Liver (tissue), 9 donors: ENCODE measurements around the gene RGMA. TPM values are rescaled to one million over a fixed set of nuclear protein-coding genes. Genes with fewer than 3 reads are reported as not detected.

ENCODE experiments used
- DNase-seq: peaks from one replicate; pipeline ENCODE4 v3.0.0-alpha.2; 2017; ENCODE audit warnings: low spot score
- H3K27ac ChIP-seq, 2 donors: one replicate each; pipeline ENCODE4 v1.7.0; 2013; ENCODE audit warnings: inconsistent platforms in 2 of 2, low read length in 2 of 2, control low read depth in 1 of 2, low read depth in 1 of 2, mild to moderate bottlenecking in 1 of 2
- H3K27me3 ChIP-seq, 4 donors: one replicate each; pipeline versions ENCODE4 v1.6.1 to v1.7.0; 2013; ENCODE audit warnings: low read length in 3 of 4, inconsistent platforms in 1 of 4, mild to moderate bottlenecking in 1 of 4, moderate library complexity in 1 of 4; ENCODE audit not compliant: control insufficient read depth in 4 of 4, insufficient read depth in 4 of 4
- H3K36me3 ChIP-seq, 4 donors: one replicate each; pipeline versions ENCODE4 v1.6.1 to v1.7.0; 2013; ENCODE audit warnings: low read length in 3 of 4, mild to moderate bottlenecking in 3 of 4, low read depth in 1 of 4, moderate library complexity in 1 of 4; ENCODE audit not compliant: control insufficient read depth in 4 of 4, insufficient read depth in 3 of 4
- H3K4me1 ChIP-seq, 4 donors: one replicate each; pipeline versions ENCODE4 v1.6.1 to v1.7.0; 2013; ENCODE audit warnings: low read length in 3 of 4, mild to moderate bottlenecking in 3 of 4, moderate library complexity in 1 of 4; ENCODE audit not compliant: control insufficient read depth in 4 of 4, insufficient read depth in 4 of 4
- H3K4me3 ChIP-seq, 3 donors: one replicate each; pipeline versions ENCODE4 v1.6.1 to v1.7.0; 2013; ENCODE audit warnings: low read length in 3 of 3, control low read depth in 1 of 3, low read depth in 1 of 3, mild to moderate bottlenecking in 1 of 3
- H3K9ac ChIP-seq, 2 donors: one replicate each; pipeline ENCODE4 v1.7.0; 2013; ENCODE audit warnings: low read length in 2 of 2, mild to moderate bottlenecking in 2 of 2, moderate library complexity in 2 of 2, control low read depth in 1 of 2, low read depth in 1 of 2
- H3K9me3 ChIP-seq, 4 donors: one replicate each; pipeline versions ENCODE4 v1.6.1 to v1.7.0; 2013; ENCODE audit warnings: low read length in 3 of 4; ENCODE audit not compliant: control insufficient read depth in 4 of 4
- CTCF ChIP-seq: fragments of 150-350 bp; IDR thresholded peaks from 2 replicates; pipeline ENCODE4 v1.5.1; 2017; ENCODE audit warnings: improper control_type of control experiment, low read depth, low read length; ENCODE audit not compliant: missing input control
- FOXA2 ChIP-seq: IDR thresholded peaks from 2 replicates; pipeline ENCODE4 v1.6.1; 2016; ENCODE audit warnings: antibody characterized with exemption
- GABPA ChIP-seq, 2 donors: IDR thresholded peaks in 1 of 2; conservative IDR thresholded peaks in 1 of 2; 2 replicates each; pipeline ENCODE4 v1.6.1; 2016; ENCODE audit warnings: antibody characterized with exemption in 2 of 2, mild to moderate bottlenecking in 1 of 2, moderate library complexity in 1 of 2
- HNF4A ChIP-seq, 2 donors: conservative IDR thresholded peaks; 2 replicates each; pipeline ENCODE4 v1.6.1; 2016; ENCODE audit warnings: antibody characterized with exemption in 2 of 2, mild to moderate bottlenecking in 2 of 2
- HNF4G ChIP-seq: IDR thresholded peaks from 2 replicates; pipeline ENCODE4 v1.6.1; 2016; ENCODE audit warnings: antibody characterized with exemption
- JUND ChIP-seq, 2 donors: IDR thresholded peaks; 2 replicates each; pipeline ENCODE4 v1.6.1; 2016; ENCODE audit warnings: antibody characterized with exemption in 2 of 2
- NR2F2 ChIP-seq: IDR thresholded peaks from 2 replicates; pipeline ENCODE4 v1.6.1; 2016; ENCODE audit warnings: antibody characterized with exemption
- RAD21 ChIP-seq, 2 donors: IDR thresholded peaks; 2 replicates each; pipeline ENCODE4 v1.6.1; 2016; ENCODE audit warnings: antibody characterized with exemption in 2 of 2, mild to moderate bottlenecking in 2 of 2
- RXRA ChIP-seq, 2 donors: IDR thresholded peaks; 2 replicates each; pipeline ENCODE4 v1.6.1; 2017 to 2018; ENCODE audit warnings: antibody characterized with exemption in 2 of 2, mild to moderate bottlenecking in 1 of 2
- SP1 ChIP-seq: IDR thresholded peaks from 2 replicates; pipeline ENCODE4 v1.6.1; 2018; ENCODE audit warnings: antibody characterized with exemption, mild to moderate bottlenecking
- TAF1 ChIP-seq: conservative IDR thresholded peaks from 2 replicates; pipeline ENCODE4 v1.6.1; 2016; ENCODE audit warnings: antibody characterized with exemption, mild to moderate bottlenecking
- YY1 ChIP-seq: IDR thresholded peaks from 2 replicates; pipeline ENCODE4 v1.6.1; 2016; ENCODE audit warnings: antibody characterized with exemption, mild to moderate bottlenecking
- WGBS: extraction: QIAGEN DNeasy Blood & Tissue Kit; methylation state at CpG from one replicate; pipeline ENCODE4 v1.1.7; 2013; 5-methylcytosine and 5-hydroxymethylcytosine counted together
- polyA plus RNA-seq, 2 donors: library from polyadenylated mRNA; stranded (reverse) in 1 of 2; unstranded in 1 of 2; fragments of 200-250 nt in 1 of 2; fragments of >200 nt in 1 of 2; fragmentation: Nextera tagmentation in 1 of 2; extraction: Ambion mirVana in 1 of 2; gene quantifications; one replicate each; pipeline versions ENCODE4 v1.2.1 to v1.2.3, GENCODE V29; 2013 to 2015
- total RNA-seq, 2 donors: library from RNA; depleted of rRNA; stranded (reverse); fragments of >200 nt; gene quantifications; one replicate each; pipeline ENCODE4 v1.2.3, GENCODE V29; 2014
- TF ChIP-seq, protein P1 (sequence below): IDR thresholded peaks from 2 replicates; pipeline ENCODE4 v1.6.1; 2016; ENCODE audit warnings: antibody characterized with exemption
- TF ChIP-seq, protein P2 (sequence below): IDR thresholded peaks from 2 replicates; pipeline ENCODE4 v1.6.1; 2016; ENCODE audit warnings: antibody characterized with exemption
- TF ChIP-seq, protein P3 (sequence below): IDR thresholded peaks from 2 replicates; pipeline ENCODE4 v1.6.1; 2016; ENCODE audit warnings: antibody characterized with exemption, mild to moderate bottlenecking
- donor health status: healthy.
- donor health status: healthy.
- donor health status: healthy.
- donor health status: healthy.
- donor health status: healthy.

RGMA gene
- total and polyA plus RNA-seq, 4 donors: 0.15 to 0.33 (median 0.18) TPM; not detected in 1

DNA sequence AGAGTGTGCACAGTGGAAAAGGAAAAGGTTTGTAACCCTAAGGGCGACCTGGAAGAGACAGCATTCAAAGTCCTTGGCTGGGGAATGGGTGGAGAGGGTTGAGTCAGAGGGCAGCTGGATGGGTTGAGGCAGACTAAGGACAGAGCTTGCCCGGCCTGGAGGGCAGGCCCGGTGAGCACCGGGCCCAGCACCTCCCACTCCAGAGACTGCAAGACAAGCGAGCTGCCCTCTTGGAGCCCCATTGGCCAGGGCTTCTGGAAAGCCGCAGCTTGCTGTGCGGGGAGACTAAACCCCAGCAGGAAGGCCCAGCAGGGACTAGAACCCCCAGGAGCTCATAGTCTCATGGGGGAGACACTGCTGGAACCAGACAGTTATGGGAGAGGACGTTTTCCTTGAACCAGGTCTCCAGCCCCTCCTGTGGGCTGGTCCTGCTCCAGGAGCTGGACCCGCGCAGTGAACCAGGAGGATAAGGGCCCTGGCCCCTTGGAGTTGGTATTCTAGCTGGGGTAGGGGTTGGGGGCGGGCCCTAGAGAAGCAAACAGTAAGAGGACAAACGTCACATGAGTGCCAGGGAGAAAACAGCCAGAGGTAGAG, 59.1 kb downstream of the RGMA start:
- H3K36me3 ChIP-seq: peaks cover 2 to 12% (median 3%) of the 10 kb centered on the region in 4 donors
- H3K9me3 ChIP-seq: no peaks in the 10 kb centered on the region
- peak; percentile 22 to 50 for TF ChIP-seq HNF4A (conservative IDR thresholded peaks at IDR 0.05)
- no peak for TF ChIP-seq NR2F2
- TF ChIP-seq RXRA (IDR thresholded peaks at IDR 0.05): peak in 1 of 2 donors; percentile 37
- no peaks in the 10 kb centered on the region for H3K27me3 ChIP-seq
- no peak overlapping the region for H3K9ac ChIP-seq
- H3K4me1 ChIP-seq: peaks cover 11 to 52% (median 40%) of the 10 kb centered on the region in 4 donors
- no peak for DNase-seq
- no peak overlapping the region for H3K27ac ChIP-seq
- no peak overlapping the region for H3K4me3 ChIP-seq
- WGBS: 53% methylated on average over 12 of the region's 12 CpGs

- no peak for DNase-seq
- no peaks in the 10 kb centered on the region for H3K9me3 ChIP-seq
- 63% methylated on average over 17 of the region's 17 CpGs for WGBS
- peak overlapping the region; percentile 65 to 75 for H3K27ac ChIP-seq
- H3K27me3 ChIP-seq: no peaks in the 10 kb centered on the region
- H3K4me1 ChIP-seq: peaks cover 11 to 52% (median 40%) of the 10 kb centered on the region in 4 donors
- H3K4me3 ChIP-seq: no peak overlapping the region
- H3K36me3 ChIP-seq: peaks cover 2 to 18% (median 9%) of the 10 kb centered on the region in 4 donors
- TF ChIP-seq NR2F2: no peak
- TF ChIP-seq HNF4G: no peak
- no peak for TF ChIP-seq GABPA (IDR thresholded peaks at IDR 0.05 in 1 of 2, conservative IDR thresholded peaks at IDR 0.05 in 1 of 2)
- no peak for TF ChIP-seq RAD21 (IDR thresholded peaks at IDR 0.05)
- no peak for TF ChIP-seq CTCF
- TF ChIP-seq JUND (IDR thresholded peaks at IDR 0.05): no peak
- H3K9ac ChIP-seq: no peak overlapping the region
These were observed 59.7 kb downstream of the RGMA start for GRCh38 chr15:93029214-93029835.

- peak; percentile 53 to 61 for TF ChIP-seq JUND (IDR thresholded peaks at IDR 0.05)
- TF ChIP-seq RXRA (IDR thresholded peaks at IDR 0.05): peak; percentile 50 to 58
- no peak for TF ChIP-seq FOXA2
- TF ChIP-seq, protein P1, sequence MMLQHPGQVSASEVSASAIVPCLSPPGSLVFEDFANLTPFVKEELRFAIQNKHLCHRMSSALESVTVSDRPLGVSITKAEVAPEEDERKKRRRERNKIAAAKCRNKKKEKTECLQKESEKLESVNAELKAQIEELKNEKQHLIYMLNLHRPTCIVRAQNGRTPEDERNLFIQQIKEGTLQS: no peak
- TF ChIP-seq TAF1: no peak
- peak; percentile 77 for TF ChIP-seq SP1
- peak; percentile 29 for TF ChIP-seq HNF4G
- peak; percentile 70 for TF ChIP-seq YY1
- peak; percentile 80 to 86 for TF ChIP-seq HNF4A (conservative IDR thresholded peaks at IDR 0.05)
- TF ChIP-seq, protein P2, sequence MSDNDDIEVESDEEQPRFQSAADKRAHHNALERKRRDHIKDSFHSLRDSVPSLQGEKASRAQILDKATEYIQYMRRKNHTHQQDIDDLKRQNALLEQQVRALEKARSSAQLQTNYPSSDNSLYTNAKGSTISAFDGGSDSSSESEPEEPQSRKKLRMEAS: no peak
- TF ChIP-seq, protein P3, sequence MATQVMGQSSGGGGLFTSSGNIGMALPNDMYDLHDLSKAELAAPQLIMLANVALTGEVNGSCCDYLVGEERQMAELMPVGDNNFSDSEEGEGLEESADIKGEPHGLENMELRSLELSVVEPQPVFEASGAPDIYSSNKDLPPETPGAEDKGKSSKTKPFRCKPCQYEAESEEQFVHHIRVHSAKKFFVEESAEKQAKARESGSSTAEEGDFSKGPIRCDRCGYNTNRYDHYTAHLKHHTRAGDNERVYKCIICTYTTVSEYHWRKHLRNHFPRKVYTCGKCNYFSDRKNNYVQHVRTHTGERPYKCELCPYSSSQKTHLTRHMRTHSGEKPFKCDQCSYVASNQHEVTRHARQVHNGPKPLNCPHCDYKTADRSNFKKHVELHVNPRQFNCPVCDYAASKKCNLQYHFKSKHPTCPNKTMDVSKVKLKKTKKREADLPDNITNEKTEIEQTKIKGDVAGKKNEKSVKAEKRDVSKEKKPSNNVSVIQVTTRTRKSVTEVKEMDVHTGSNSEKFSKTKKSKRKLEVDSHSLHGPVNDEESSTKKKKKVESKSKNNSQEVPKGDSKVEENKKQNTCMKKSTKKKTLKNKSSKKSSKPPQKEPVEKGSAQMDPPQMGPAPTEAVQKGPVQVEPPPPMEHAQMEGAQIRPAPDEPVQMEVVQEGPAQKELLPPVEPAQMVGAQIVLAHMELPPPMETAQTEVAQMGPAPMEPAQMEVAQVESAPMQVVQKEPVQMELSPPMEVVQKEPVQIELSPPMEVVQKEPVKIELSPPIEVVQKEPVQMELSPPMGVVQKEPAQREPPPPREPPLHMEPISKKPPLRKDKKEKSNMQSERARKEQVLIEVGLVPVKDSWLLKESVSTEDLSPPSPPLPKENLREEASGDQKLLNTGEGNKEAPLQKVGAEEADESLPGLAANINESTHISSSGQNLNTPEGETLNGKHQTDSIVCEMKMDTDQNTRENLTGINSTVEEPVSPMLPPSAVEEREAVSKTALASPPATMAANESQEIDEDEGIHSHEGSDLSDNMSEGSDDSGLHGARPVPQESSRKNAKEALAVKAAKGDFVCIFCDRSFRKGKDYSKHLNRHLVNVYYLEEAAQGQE: peak; percentile 44
- peak in 1 of 2 donors; percentile 32 for TF ChIP-seq RAD21 (IDR thresholded peaks at IDR 0.05)
- Histone ChIP-seq H3K4me1 (peaks cover 11 to 52% (median 40%) of the 10 kb centered on the region in 4 donors), H3K9ac (no peak overlapping the region), H3K27me3 (no peaks in the 10 kb centered on the region), H3K4me3 (no peak overlapping the region), H3K36me3 (peaks cover 2 to 20% (median 12%) of the 10 kb centered on the region in 4 donors), H3K27ac (peak overlapping the region; percentile 65 to 75), H3K9me3 (no peaks in the 10 kb centered on the region)
- WGBS: 22% methylated on average over 21 of the region's 21 CpGs
- DNase-seq: no peak
These were observed 60.3 kb downstream of the RGMA start for GRCh38 chr15:93028632-93029213.
